ENCODE data around the gene SSC5D. TPM values are rescaled to one million over a fixed set of nuclear protein-coding genes. Genes with fewer than 3 reads are reported as not detected.

The SSC5D gene
- total RNA-seq, 2 experiments from 2014 or later: 0.32 to 0.34 TPM

GRCh38 chr19:55483706-55484592 is 4.3 kb upstream of the SSC5D start:
- ATAC-seq: no peak
- peaks cover under 1% of the 10 kb centered on the region for H3K36me3 Mint-ChIP-seq (ENCODE audit: low read depth)
- H3K27ac Mint-ChIP-seq: no peak overlapping the region
- ChIA-PET POLR2A (interaction anchor here (0.6 to 1.2 kb wide), 3 partner anchors 8 to 33 kb away, joined by 3 to 4 read pairs (median 4); partner anchors contain the start of gene ZNF628), CTCF (interaction anchor here (0.9 to 1.6 kb wide), 3 partner anchors 10 to 20 kb away, joined by 3 to 6 read pairs (median 3); no protein-coding TSS in a partner anchor)
- peak overlapping the region; percentile 75 for H3K4me3 Mint-ChIP-seq
- intact Hi-C loops (cut with DNase I, micrococcal nuclease): no loop called here
- no peaks in the 10 kb centered on the region for H3K27me3 Mint-ChIP-seq
- peaks cover 28% of the 10 kb centered on the region for H3K4me1 Mint-ChIP-seq
- DNase-seq: no peak
- H3K9me3 Mint-ChIP-seq (ENCODE audit: low read depth): no peaks in the 10 kb centered on the region

GRCh38 chr19:55484593-55485438 is 3.4 kb upstream of the SSC5D start, which contains the start of gene NAT14:
Gene NAT14 (plus strand): TSS chr19:55485188. CDS start chr19:55485709, 521 bp downstream.
- intact Hi-C loops (cut with DNase I, micrococcal nuclease): loop anchor here in 1 of 2 experiments (1.0 kb wide), 2 partner anchors 24 to 100 kb away; partner anchors contain the start of genes ISOC2 and RPL28
- ChIA-PET POLR2A (interaction anchor here (0.7 to 1.2 kb wide), 3 partner anchors 8 to 145 kb away, joined by 3 to 4 read pairs (median 3); partner anchors contain the start of genes KMT5C and ZNF628), CTCF (interaction anchor here (0.6 to 1.6 kb wide), 7 partner anchors 10 to 170 kb away, joined by 3 to 6 read pairs (median 3); no protein-coding TSS in a partner anchor)
- peak within 1 kb of the TSS; percentile 75 for H3K4me3 Mint-ChIP-seq
- H3K27me3 Mint-ChIP-seq: no peaks in the 10 kb centered on the region
- no peaks in the 10 kb centered on the region for H3K9me3 Mint-ChIP-seq (ENCODE audit: low read depth)
- DNase-seq (peak; percentile 75), ATAC-seq (peak; percentile 74)
- H3K36me3 Mint-ChIP-seq (ENCODE audit: low read depth): no peaks in the 10 kb centered on the region
- H3K27ac Mint-ChIP-seq: peak within 1 kb of the TSS; percentile 78
- H3K4me1 Mint-ChIP-seq: peaks cover 21% of the 10 kb centered on the region

- ChIA-PET POLR2A (interaction anchor here (0.5 to 1.2 kb wide), 5 partner anchors 9 to 1899 kb away, joined by 3 to 6 read pairs (median 3); partner anchors contain the start of genes KMT5C and ZNF628), CTCF (interaction anchor here (0.6 to 1.6 kb wide), 7 partner anchors 11 to 169 kb away, joined by 3 to 6 read pairs (median 3); no protein-coding TSS in a partner anchor)
- Mint-ChIP-seq H3K4me3 (peak overlapping the region; percentile 75), H3K27ac (peak overlapping the region; percentile 78), H3K9me3 (ENCODE audit: low read depth) (no peaks in the 10 kb centered on the region), H3K4me1 (peaks cover 18% of the 10 kb centered on the region), H3K36me3 (ENCODE audit: low read depth) (no peaks in the 10 kb centered on the region), H3K27me3 (no peaks in the 10 kb centered on the region)
- ATAC-seq (no peak), DNase-seq (no peak)
- intact Hi-C loops (cut with DNase I, micrococcal nuclease): loop anchor here in 1 of 2 experiments (1.0 kb wide), 2 partner anchors 24 to 100 kb away; partner anchors contain the start of genes ISOC2 and RPL28
Measured at GRCh38 chr19:55485439-55486011, 2.7 kb upstream of the SSC5D start.

GRCh38 chr19:55486043-55486970 is 1.9 kb upstream of the SSC5D start:
- Mint-ChIP-seq H3K4me1 (peaks cover 18% of the 10 kb centered on the region), H3K36me3 (ENCODE audit: low read depth) (no peaks in the 10 kb centered on the region), H3K27me3 (no peaks in the 10 kb centered on the region), H3K9me3 (ENCODE audit: low read depth) (no peaks in the 10 kb centered on the region), H3K27ac (peak overlapping the region; percentile 60), H3K4me3 (peak overlapping the region; percentile 75)
- ChIA-PET POLR2A (interaction anchor here (0.5 to 0.8 kb wide), 2 partner anchors 11 to 1898 kb away, joined by 3 to 6 read pairs; no protein-coding TSS in a partner anchor), CTCF (interaction anchor here (0.7 to 1.6 kb wide), 6 partner anchors 12 to 149 kb away, joined by 3 to 5 read pairs (median 3); partner anchors contain the start of gene ISOC2)
- no peak for ATAC-seq
- no peak for DNase-seq
- intact Hi-C loops (cut with DNase I, micrococcal nuclease): no loop called here

GRCh38 chr19:55486971-55487923 is 989 bp upstream of the SSC5D start:
- Mint-ChIP-seq H3K4me1 (peaks cover 18% of the 10 kb centered on the region), H3K36me3 (ENCODE audit: low read depth) (no peaks in the 10 kb centered on the region), H3K9me3 (ENCODE audit: low read depth) (no peaks in the 10 kb centered on the region), H3K27ac (peak overlapping the region; percentile 76), H3K4me3 (peak overlapping the region; percentile 21), H3K27me3 (no peaks in the 10 kb centered on the region)
- intact Hi-C loops (cut with DNase I, micrococcal nuclease): no loop called here
- CTCF ChIA-PET: interaction anchor here (0.6 to 1.2 kb wide), 5 partner anchors 16 to 315 kb away, joined by 3 read pairs; partner anchors contain the start of gene ISOC2
- DNase-seq (peak; percentile 86), ATAC-seq (peak; percentile 63)
- POLR2A ChIA-PET: no interaction called here

- DNase-seq (no peak), ATAC-seq (no peak)
- ChIA-PET CTCF (interaction anchor here (1.6 kb wide), 1 partner anchor 15 kb away, joined by 4 read pairs; no protein-coding TSS in a partner anchor), POLR2A (no interaction called here)
- Mint-ChIP-seq H3K27me3 (peaks cover 2% of the 10 kb centered on the region), H3K36me3 (ENCODE audit: low read depth) (no peaks in the 10 kb centered on the region), H3K4me1 (peaks cover 18% of the 10 kb centered on the region), H3K27ac (no peak overlapping the region), H3K4me3 (no peak overlapping the region), H3K9me3 (ENCODE audit: low read depth) (no peaks in the 10 kb centered on the region)
- intact Hi-C loops (cut with DNase I, micrococcal nuclease): no loop called here
Measured at GRCh38 chr19:55488986-55489710, 912 bp downstream of the SSC5D start.

GRCh38 chr19:55489711-55490477 is 1.7 kb downstream of the SSC5D start:
- intact Hi-C loops (cut with DNase I, micrococcal nuclease): no loop called here
- ATAC-seq (no peak), DNase-seq (no peak)
- Mint-ChIP-seq H3K4me1 (peaks cover 14% of the 10 kb centered on the region), H3K36me3 (ENCODE audit: low read depth) (no peaks in the 10 kb centered on the region), H3K27ac (no peak overlapping the region), H3K9me3 (ENCODE audit: low read depth) (no peaks in the 10 kb centered on the region), H3K4me3 (no peak overlapping the region), H3K27me3 (peaks cover 2% of the 10 kb centered on the region)
- ChIA-PET POLR2A (no interaction called here), CTCF (interaction anchor here (1.6 kb wide), 1 partner anchor 14 kb away, joined by 4 read pairs; no protein-coding TSS in a partner anchor)
